Subcutaneous abdominal adipose tissue (tissue), 5 donors: ENCODE results near the gene MCC.

Experiments used
- H3K27ac ChIP-seq: one replicate; pipeline ENCODE4 v1.7.0; 2013; ENCODE audit warnings: low read depth, mild to moderate bottlenecking, inconsistent platforms, low read length, moderate library complexity
- H3K27me3 ChIP-seq, 5 donors: one replicate each; pipeline ENCODE4 v1.7.0; 2013; ENCODE audit warnings: low read length in 5 of 5, inconsistent platforms in 1 of 5; ENCODE audit not compliant: control insufficient read depth in 5 of 5, insufficient read depth in 4 of 5
- H3K36me3 ChIP-seq, 5 donors: one replicate each; pipeline ENCODE4 v1.7.0; 2013; ENCODE audit warnings: low read length in 5 of 5; ENCODE audit not compliant: control insufficient read depth in 5 of 5, insufficient read depth in 5 of 5
- H3K4me1 ChIP-seq, 5 donors: one replicate each; pipeline ENCODE4 v1.7.0; 2013; ENCODE audit warnings: low read length in 5 of 5, mild to moderate bottlenecking in 3 of 5, moderate library complexity in 1 of 5; ENCODE audit not compliant: control insufficient read depth in 5 of 5, insufficient read depth in 5 of 5
- H3K4me3 ChIP-seq, 5 donors: one replicate each; pipeline ENCODE4 v1.7.0; 2013; ENCODE audit warnings: low read length in 5 of 5, low read depth in 1 of 5
- H3K9ac ChIP-seq, 5 donors: one replicate each; pipeline ENCODE4 v1.7.0; 2013; ENCODE audit warnings: low read length in 5 of 5, mild to moderate bottlenecking in 4 of 5, moderate library complexity in 3 of 5
- H3K9me3 ChIP-seq, 5 donors: one replicate each; pipeline ENCODE4 v1.7.0; 2013; ENCODE audit warnings: low read length in 5 of 5; ENCODE audit not compliant: control insufficient read depth in 5 of 5
- donor health status: healthy.
- donor health status: healthy.
- donor health status: healthy.
- donor health status: healthy.
- donor health status: healthy.

MCC gene

GRCh38 chr5:113039229-113039933 is 448.9 kb downstream of the MCC start:
- H3K9me3 ChIP-seq: no peaks in the 10 kb centered on the region
- H3K27me3 ChIP-seq: no peaks in the 10 kb centered on the region
- H3K9ac ChIP-seq: no peak overlapping the region
- H3K4me1 ChIP-seq: peaks cover 0 to 5% (median 0%) of the 10 kb centered on the region in 5 donors
- peaks cover 4 to 56% (median 34%) of the 10 kb centered on the region in 5 donors for H3K36me3 ChIP-seq
- no peak overlapping the region for H3K4me3 ChIP-seq
- no peak overlapping the region for H3K27ac ChIP-seq

DNA sequence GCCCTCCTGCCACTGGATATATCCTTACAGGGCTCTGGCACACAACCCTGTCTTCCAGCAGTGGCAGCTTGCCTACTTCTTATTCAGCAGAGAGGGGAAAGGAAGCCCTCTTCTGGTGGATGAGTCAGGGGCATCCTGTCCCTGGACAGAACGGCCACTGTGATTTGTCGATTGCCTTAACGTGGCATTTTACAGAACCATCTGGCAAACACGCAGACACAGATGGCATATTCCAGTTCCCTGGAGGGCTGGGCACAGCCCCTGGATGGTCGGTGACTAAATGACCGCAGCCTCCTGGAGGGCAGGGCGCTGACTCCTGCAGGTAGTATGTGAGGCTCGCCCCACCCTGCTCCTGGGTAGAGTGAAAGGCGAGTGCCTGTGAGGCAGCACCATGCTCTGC is 449.5 kb downstream of the MCC start:
- Histone ChIP-seq H3K27ac (no peak overlapping the region), H3K36me3 (peaks cover 4 to 54% (median 35%) of the 10 kb centered on the region in 5 donors)

GRCh38 chr5:113038136-113038535 is 450.1 kb downstream of the MCC start:
- Histone ChIP-seq H3K27ac (no peak overlapping the region), H3K9me3 (no peaks in the 10 kb centered on the region), H3K9ac (no peak overlapping the region), H3K4me1 (peaks cover 0 to 9% (median 5%) of the 10 kb centered on the region in 5 donors), H3K36me3 (peaks cover 4 to 49% (median 33%) of the 10 kb centered on the region in 5 donors), H3K27me3 (no peaks in the 10 kb centered on the region), H3K4me3 (no peak overlapping the region)

More for the DNA sequence above, 449.5 kb downstream of the MCC start:
- no peak overlapping the region for H3K4me3 ChIP-seq
- H3K4me1 ChIP-seq: peaks cover 0 to 7% (median 0%) of the 10 kb centered on the region in 5 donors
- H3K27me3 ChIP-seq: no peaks in the 10 kb centered on the region
- no peaks in the 10 kb centered on the region for H3K9me3 ChIP-seq
- no peak overlapping the region for H3K9ac ChIP-seq

DNA sequence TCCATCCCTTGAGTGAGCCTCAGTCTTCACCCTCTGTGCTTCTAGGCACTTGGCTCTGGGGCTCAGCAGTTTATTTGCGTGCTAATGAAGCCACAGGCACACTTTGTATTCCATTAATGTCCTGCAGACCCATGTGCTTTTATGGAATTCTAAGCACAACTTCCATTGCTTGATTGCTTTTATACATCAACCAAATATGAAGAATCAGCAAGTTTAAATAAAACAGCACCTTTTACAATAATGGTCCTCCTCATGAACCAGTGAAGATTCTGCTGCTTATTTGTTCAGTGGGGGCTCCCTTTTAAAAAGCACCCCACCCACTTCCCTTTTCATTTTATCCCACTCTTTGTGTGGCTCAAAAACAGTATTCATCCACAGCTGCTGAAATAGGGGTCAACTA is 451.4 kb downstream of the MCC start:
- peaks cover 0 to 17% (median 12%) of the 10 kb centered on the region in 5 donors for H3K4me1 ChIP-seq
- no peak overlapping the region for H3K9ac ChIP-seq
- H3K36me3 ChIP-seq: peaks cover 0 to 44% (median 32%) of the 10 kb centered on the region in 5 donors
- H3K27me3 ChIP-seq: no peaks in the 10 kb centered on the region
- H3K27ac ChIP-seq: no peak overlapping the region
- no peak overlapping the region for H3K4me3 ChIP-seq
- H3K9me3 ChIP-seq: no peaks in the 10 kb centered on the region

DNA sequence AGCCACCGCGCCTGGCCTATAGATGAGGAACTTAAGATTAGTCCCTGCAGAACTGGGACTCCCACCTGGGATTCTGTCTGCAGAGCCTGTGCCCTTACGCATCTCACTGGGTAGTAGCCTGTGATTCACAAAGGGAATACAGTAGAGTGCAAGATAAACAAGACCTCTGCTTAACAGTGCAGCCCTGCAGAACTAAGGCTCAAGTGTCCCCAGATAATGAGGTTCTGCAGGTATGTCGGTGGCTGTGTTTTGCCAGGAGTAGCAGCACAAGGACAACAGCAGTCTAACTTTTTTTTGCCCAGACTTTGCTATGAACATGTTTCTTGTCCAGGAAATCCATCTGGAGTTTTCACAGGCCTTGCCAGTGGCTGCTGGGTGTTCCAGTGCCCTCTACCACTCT is 451.9 kb downstream of the MCC start:
- H3K27me3 ChIP-seq: no peaks in the 10 kb centered on the region
- no peak overlapping the region for H3K27ac ChIP-seq
- no peak overlapping the region for H3K4me3 ChIP-seq
- H3K36me3 ChIP-seq: peaks cover 0 to 44% (median 32%) of the 10 kb centered on the region in 5 donors
- no peaks in the 10 kb centered on the region for H3K9me3 ChIP-seq
- no peak overlapping the region for H3K9ac ChIP-seq
- H3K4me1 ChIP-seq: peaks cover 0 to 17% (median 12%) of the 10 kb centered on the region in 5 donors

DNA sequence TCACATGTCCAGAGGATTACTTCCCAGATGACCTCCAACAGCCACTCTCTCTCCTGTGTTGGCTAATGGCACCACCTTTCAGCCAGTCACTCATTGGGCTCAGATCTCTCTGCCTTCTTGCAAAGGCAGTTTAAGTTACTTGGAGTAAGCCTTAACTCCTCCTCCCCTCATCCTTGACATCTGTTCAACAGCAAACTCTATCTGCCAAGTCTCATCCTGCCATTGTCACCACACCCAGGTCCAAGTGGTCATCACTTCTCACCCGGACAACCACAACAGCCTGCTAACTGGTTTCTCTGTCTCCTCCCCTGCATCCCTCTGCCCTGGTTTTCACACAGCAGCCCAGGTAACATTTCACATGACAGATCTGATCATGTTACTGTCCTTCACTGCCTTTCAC is 453.2 kb downstream of the MCC start:
- Histone ChIP-seq H3K4me1 (peaks cover 0 to 14% (median 12%) of the 10 kb centered on the region in 5 donors), H3K27ac (no peak overlapping the region)

DNA sequence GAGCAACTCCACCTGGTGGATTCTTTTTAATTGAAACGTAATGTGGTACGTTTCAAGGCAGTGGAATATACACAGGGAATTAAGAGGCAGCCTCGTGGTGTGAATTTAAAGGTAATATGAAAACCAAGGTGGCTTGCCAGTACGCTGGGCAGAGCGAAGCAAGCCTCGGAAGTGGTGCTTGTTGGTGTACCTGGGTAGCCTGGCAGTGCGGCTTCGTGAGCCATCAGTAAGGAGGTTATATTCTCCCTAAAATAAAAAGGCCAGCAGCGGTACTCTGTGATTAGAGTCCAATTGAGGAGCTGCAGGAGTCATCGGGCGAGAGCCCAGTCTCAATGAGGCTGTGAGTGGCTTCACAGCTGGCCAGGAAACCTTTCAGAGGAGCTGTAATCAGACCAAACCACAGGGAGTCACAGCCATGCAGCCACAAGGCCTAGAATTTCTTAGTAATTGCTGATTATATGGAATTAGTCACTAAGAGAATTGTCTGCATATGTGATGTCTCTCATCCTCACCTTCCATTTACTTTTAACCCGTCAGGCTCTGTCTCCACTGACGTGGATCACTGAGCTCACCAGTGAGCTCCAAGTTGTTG is 454.0 kb downstream of the MCC start:
- Histone ChIP-seq H3K27me3 (no peaks in the 10 kb centered on the region), H3K9me3 (no peaks in the 10 kb centered on the region), H3K36me3 (peaks cover 0 to 34% (median 22%) of the 10 kb centered on the region in 5 donors), H3K4me1 (peaks cover 0 to 19% (median 17%) of the 10 kb centered on the region in 5 donors), H3K9ac (no peak overlapping the region), H3K4me3 (no peak overlapping the region), H3K27ac (no peak overlapping the region)

More for the DNA sequence above, 453.2 kb downstream of the MCC start:
- Histone ChIP-seq H3K27me3 (no peaks in the 10 kb centered on the region), H3K9me3 (no peaks in the 10 kb centered on the region), H3K36me3 (peaks cover 0 to 35% (median 26%) of the 10 kb centered on the region in 5 donors), H3K4me3 (no peak overlapping the region), H3K9ac (no peak overlapping the region)

DNA sequence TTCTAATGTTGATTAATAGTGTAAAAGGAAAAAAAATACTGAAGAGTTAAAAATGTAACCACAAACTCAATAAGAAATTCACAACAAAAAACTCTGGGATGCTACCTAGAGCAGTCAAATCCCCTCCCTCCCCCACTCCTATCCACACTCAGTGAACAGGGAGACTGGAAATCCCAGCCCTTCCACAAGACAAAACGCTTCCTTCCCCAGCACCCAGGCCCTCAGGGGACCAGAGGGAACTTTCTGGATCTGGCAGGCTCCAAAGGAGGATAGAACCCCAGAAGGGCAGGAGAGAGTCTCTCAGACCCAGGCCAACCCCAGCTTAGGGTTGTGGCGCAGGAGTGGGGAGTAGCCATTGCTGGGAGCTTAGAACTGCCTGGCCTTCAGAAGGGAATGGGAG is 456.7 kb downstream of the MCC start:
- H3K27me3 ChIP-seq: no peaks in the 10 kb centered on the region
- H3K27ac ChIP-seq: no peak overlapping the region
- H3K36me3 ChIP-seq: peaks cover 6 to 44% (median 29%) of the 10 kb centered on the region in 5 donors
- H3K9me3 ChIP-seq: no peaks in the 10 kb centered on the region
- H3K4me3 ChIP-seq: no peak overlapping the region
- H3K9ac ChIP-seq: no peak overlapping the region
- peaks cover 0 to 20% (median 17%) of the 10 kb centered on the region in 5 donors for H3K4me1 ChIP-seq

DNA sequence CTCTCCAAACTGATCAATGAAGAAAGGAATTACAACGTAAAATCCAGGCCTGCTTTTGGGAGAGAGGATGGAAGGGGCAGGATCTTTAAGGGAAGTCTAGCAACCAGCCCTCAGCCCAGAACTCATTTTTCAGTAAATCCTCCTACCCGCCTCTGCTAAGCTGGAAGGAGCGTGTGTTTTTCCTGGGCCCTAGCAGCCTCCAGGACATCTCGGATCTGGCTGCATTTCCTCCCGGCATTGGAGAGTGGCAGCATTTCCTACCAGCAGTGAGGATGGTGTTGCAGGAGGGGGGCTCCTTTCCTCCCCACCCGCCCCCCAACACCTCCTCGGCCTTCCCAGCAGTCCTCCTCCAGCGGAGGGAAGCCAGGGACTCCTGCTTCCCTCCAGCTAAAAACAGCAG is 457.1 kb downstream of the MCC start:
- Histone ChIP-seq H3K27ac (no peak overlapping the region), H3K36me3 (peaks cover 10 to 44% (median 29%) of the 10 kb centered on the region in 5 donors), H3K9ac (no peak overlapping the region), H3K9me3 (no peaks in the 10 kb centered on the region), H3K4me1 (peaks cover 0 to 20% (median 17%) of the 10 kb centered on the region in 5 donors), H3K4me3 (no peak overlapping the region), H3K27me3 (no peaks in the 10 kb centered on the region)

DNA sequence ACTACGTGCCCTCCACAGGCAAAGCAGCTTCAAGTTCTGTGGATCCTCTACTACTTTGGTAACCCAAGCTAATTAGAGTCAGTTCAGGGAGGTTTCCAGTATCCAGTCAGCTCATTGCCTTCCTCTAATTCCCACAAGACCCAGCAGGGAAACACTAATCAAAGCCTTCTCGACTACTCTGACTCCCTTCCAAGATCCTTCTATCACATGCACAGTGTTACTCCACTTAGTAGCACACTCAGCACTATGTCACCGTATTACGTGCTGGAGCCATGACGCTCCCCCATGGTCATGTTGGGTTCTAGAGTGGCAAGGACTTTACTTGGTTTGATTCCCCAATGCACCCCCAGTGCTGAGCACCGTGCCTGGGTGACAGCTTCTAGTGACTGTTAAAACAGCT is 458.6 kb downstream of the MCC start:
- H3K9me3 ChIP-seq: no peaks in the 10 kb centered on the region
- H3K27ac ChIP-seq: no peak overlapping the region
- no peaks in the 10 kb centered on the region for H3K27me3 ChIP-seq
- H3K4me3 ChIP-seq: peak overlapping the region in 1 of 5 donors; percentile 26
- H3K9ac ChIP-seq: no peak overlapping the region
- H3K36me3 ChIP-seq: peaks cover 15 to 45% (median 31%) of the 10 kb centered on the region in 5 donors
- H3K4me1 ChIP-seq: peaks cover 0 to 20% (median 17%) of the 10 kb centered on the region in 5 donors
